Measurements from ENCODE around the gene CLCN6.
"Not testable (repeated sequence)": the region's sequence is repeated elsewhere in the genome, so short reads cannot be mapped to it uniquely, and the experiment has no call there.

Gene CLCN6

DNA sequence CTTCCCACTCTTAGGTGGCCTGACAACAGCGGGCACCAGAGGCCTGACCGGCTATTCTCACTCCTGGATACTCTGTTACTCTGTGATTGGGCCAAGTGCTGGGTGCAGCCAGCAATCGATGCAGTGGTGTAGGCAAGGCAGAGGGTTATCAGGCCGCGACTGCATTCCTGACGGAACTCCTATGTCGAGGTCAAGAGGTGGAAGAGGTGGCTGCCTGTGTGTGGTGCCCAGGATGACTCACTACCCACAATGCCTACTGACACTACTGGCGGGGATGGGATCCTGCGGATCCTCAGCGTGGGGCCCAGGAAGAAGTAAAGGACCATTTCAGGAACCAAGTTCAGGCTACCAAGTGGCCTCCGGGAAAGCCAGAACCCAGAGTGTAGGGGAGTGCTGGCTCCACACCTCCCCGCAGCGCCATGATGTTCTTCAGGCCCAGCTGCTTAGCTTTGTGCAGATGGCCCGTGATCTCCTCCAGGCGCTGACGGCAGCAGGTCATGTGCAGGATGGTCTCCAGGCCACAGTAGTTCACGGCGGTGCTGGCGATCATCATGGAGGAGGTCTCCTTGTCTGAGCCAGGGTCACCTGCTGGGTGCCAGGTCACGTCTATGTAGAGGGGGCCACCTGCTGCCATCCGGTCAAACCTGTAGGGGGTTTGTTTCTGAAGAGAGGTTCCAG is 5.1 kb upstream of the CLCN6 start:
- H3K4me3 ChIP-seq (ENCODE audit: low read depth, low read length), result no peak overlapping the region
- no peak for DNase-seq (ENCODE audit: low read depth)
- no peak for TF ChIP-seq POLR2A (IDR thresholded peaks at IDR 0.05; ENCODE audit: extremely low read depth, insufficient read length)
- TF ChIP-seq, protein P1, sequence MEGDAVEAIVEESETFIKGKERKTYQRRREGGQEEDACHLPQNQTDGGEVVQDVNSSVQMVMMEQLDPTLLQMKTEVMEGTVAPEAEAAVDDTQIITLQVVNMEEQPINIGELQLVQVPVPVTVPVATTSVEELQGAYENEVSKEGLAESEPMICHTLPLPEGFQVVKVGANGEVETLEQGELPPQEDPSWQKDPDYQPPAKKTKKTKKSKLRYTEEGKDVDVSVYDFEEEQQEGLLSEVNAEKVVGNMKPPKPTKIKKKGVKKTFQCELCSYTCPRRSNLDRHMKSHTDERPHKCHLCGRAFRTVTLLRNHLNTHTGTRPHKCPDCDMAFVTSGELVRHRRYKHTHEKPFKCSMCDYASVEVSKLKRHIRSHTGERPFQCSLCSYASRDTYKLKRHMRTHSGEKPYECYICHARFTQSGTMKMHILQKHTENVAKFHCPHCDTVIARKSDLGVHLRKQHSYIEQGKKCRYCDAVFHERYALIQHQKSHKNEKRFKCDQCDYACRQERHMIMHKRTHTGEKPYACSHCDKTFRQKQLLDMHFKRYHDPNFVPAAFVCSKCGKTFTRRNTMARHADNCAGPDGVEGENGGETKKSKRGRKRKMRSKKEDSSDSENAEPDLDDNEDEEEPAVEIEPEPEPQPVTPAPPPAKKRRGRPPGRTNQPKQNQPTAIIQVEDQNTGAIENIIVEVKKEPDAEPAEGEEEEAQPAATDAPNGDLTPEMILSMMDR (IDR thresholded peaks at IDR 0.05; ENCODE audit: low read depth, low read length), result no peak
- TF ChIP-seq MYC (IDR thresholded peaks at IDR 0.05; ENCODE audit: low read depth, low read length), result no peak

DNA sequence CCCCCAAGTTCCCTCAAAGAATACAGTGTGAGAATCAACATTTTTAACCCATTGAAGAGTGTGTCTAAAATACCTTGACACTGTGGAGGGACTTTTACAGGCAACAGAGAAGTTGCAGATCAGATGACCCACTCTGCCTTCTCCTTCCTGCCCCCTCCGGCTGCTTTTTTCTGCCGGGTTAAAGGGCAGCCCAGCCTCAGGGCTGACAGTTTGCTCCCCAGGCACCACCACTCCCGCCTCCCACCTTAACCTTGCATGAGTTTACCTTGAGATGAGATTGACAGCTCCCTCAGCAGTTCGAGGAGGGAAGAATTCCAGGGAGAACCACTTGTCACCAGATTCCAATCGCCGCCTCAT is 3.4 kb upstream of the CLCN6 start:
- no peak for TF ChIP-seq POLR2A (IDR thresholded peaks at IDR 0.05; ENCODE audit: extremely low read depth, insufficient read length)
- TF ChIP-seq MYC (IDR thresholded peaks at IDR 0.05; ENCODE audit: low read depth, low read length), result no peak
- TF ChIP-seq, protein P2, sequence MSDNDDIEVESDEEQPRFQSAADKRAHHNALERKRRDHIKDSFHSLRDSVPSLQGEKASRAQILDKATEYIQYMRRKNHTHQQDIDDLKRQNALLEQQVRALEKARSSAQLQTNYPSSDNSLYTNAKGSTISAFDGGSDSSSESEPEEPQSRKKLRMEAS (IDR thresholded peaks at IDR 0.05; ENCODE audit: low read depth, low read length), result no peak
- TF ChIP-seq, protein P1 (IDR thresholded peaks at IDR 0.05; ENCODE audit: low read depth, low read length), result no peak
- no peak for DNase-seq (ENCODE audit: low read depth)
- no peak overlapping the region for H3K4me3 ChIP-seq (ENCODE audit: low read depth, low read length)

DNA sequence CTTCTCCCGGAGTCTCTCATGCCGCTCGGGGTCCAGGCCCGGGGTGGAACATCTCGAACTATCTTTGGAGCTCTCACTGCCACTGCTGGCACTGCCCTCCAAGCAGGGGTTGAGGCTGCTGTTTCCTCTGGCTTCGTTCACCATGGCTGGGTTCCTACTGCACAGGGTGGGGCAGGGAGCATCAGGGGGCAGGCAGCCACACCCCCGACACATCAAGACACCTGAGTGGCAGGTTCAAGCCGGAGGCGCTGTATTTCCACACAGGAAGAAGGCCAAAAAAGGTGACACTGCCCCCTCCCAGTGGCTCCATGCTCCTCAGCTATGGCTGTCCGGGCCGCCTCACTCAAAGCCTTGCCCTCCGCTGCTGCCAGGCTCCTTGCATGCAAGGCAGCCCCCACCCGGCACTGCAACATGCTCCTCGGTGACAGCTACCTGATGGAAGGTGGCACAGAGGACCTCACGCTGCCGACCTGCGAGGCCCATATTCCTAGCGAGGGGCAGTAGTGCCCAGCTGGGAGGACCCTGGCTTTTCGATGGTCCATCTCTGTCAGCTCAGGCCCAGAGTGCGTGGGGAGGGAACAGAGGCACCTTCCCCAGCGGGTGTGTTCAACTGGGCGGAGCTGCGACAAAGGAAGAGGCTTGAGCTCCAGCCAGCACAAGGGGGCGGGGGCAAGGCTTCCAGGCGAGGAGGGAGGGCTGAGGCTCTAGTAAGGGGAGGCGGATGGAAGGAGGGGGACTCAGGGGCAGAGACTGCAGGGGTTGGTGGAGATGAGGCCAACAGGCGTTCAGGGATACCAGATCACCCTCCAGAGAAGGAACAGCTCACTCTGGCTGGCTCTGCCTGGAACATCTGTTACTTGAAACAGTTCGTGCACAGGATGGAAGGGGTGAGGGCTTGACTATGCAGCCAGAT is 2.8 kb upstream of the CLCN6 start:
- peak; percentile 28 for DNase-seq (ENCODE audit: low read depth)
- H3K4me3 ChIP-seq (ENCODE audit: low read depth, low read length), result no peak overlapping the region
- TF ChIP-seq, protein P2 (IDR thresholded peaks at IDR 0.05; ENCODE audit: low read depth, low read length), result 0 out of 2 replicates have a peak, but pooled peaks have one; percentile 9
- TF ChIP-seq POLR2A (IDR thresholded peaks at IDR 0.05; ENCODE audit: extremely low read depth, insufficient read length) (no peak), MYC (IDR thresholded peaks at IDR 0.05; ENCODE audit: low read depth, low read length) (no peak; the same call in 1 of the 2 replicates)
- TF ChIP-seq, protein P1 (IDR thresholded peaks at IDR 0.05; ENCODE audit: low read depth, low read length), result no peak

DNA sequence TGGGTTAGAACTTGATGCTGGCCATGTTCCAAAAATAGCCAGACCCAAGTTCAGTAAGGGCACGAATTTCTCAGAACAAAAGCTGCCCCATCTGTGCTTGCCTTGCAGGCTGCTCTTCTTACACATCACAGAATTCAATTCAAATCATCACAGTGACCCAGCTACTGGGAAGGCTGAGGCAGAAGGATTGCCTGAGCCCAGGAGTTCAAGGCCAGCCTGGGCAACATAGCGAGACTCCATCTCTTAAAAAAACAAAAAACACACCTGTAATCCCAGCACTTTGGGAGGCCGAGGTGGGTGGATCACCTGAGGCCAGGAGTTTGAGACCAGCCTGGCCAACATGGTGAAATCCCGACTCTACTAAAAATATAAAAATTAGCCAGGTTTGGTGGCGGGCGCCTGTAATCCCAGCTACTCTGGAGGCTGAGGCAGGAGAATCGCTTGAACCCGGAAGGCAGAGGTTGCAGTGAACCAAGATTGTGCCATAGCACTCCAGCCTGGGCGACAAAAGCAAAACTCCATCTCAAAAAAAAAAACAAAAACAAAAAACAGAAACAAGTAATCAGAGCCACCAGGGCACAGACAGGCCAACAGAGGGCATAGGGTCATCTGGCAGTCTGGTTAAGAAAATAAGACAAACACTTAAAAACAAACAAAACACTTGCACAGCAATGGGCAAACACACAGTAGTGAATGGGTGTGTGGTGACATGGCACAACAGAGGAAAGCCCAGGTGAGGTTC is 1.9 kb upstream of the CLCN6 start:
- not testable (repeated sequence) for DNase-seq (ENCODE audit: low read depth)
- peak overlapping the region; percentile 73 for H3K4me3 ChIP-seq (ENCODE audit: low read depth, low read length)

DNA sequence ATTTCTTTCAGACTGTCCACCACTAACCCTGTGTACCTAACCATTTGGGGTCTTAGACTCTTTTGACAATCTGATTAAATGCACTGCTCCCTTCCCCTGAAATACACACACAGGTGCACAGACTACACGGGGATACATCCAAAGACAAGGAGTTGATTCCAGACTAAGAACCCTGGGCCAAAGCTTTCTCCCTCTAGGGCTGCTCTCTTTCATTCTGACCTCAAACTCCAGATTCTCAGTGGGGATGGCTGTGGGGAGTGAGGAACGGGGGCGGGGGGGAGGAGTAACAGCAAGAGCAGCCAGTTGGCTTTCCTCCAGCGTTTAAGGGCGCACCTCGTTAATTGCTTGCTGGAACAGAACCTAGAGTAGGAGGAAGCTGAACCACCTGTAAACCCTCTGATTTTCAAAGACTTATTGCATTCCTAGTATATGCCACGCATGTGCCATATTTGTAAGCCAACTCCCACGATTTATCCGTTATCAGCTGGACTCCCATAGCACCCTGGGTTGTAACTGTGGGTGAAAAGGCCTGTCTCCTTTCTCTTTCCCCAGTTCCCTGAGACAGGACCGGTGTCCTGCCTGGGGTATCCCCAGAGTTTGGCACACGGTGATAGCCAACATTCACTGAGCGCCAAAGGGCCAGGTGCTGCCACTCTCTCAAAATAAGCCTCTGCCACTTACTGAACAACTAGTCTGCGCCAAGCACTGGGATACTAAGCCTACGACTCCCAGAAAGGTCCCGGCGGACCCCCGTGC is 1.1 kb upstream of the CLCN6 start:
- DNase-seq (ENCODE audit: low read depth), result peak; percentile 47
- TF ChIP-seq POLR2A (IDR thresholded peaks at IDR 0.05; ENCODE audit: extremely low read depth, insufficient read length) (no peak), MYC (IDR thresholded peaks at IDR 0.05; ENCODE audit: low read depth, low read length) (no peak)
- peak overlapping the region; percentile 73 for H3K4me3 ChIP-seq (ENCODE audit: low read depth, low read length)

DNA sequence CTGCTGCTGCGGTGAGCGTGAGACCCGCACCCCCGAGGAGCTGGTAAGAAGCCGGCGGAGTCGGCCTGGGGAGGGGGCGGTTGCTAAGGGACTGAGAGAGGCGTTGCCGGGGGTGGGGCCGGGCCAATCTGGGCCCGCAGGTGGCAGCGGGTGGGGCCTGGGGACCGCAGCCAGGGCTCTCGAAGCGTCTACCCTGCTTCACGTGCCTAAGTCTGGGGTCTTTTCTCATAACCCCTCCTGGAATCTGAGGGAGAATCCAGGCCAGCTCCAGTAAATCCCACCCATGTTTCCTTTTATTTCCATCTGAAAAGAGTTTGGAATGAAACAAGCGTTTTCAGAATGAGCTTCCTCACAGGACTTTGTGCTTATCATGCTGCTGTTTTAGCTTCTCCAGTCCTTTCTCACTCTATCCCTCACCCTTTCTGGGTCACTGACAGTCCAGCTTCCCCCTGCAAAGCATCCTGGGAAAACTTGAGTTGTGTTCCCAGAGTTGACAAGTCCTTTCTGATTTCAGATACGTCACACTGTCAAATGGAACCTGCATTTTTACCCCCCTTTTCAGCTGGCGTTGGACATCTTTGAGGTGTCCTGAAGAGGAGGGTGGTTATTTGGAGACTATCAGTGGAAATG is 431 bp downstream of the CLCN6 start:
- peak overlapping the region; percentile 98 for H3K4me3 ChIP-seq (ENCODE audit: low read depth, low read length)
- peak; percentile 33 for DNase-seq (ENCODE audit: low read depth)
- TF ChIP-seq, protein P2 (IDR thresholded peaks at IDR 0.05; ENCODE audit: low read depth, low read length), result no peak
- TF ChIP-seq, protein P1 (IDR thresholded peaks at IDR 0.05; ENCODE audit: low read depth, low read length), result no peak
- TF ChIP-seq POLR2A (IDR thresholded peaks at IDR 0.05; ENCODE audit: extremely low read depth, insufficient read length) (no peak), MYC (IDR thresholded peaks at IDR 0.05; ENCODE audit: low read depth, low read length) (no peak)

All from NB4 (cell line).